Endothelial cell of umbilical vein (primary cell): ENCODE data around the gene LAMA5. TPM values are rescaled to one million over a fixed set of nuclear protein-coding genes. Genes with fewer than 3 reads are reported as not detected.

Source experiments
- BruUV-seq: library from RNA; stranded (reverse); fragments of 400-500 nt; replicated peaks from 2 replicates; lab custom pipeline; 2021; lab: Mats Ljungman, UMichigan
- CTCF ChIA-PET: fragments of 300-600, 350-600 bp; sonication (Branson Sonifier 250); formaldehyde crosslinking; loops from one replicate; lab custom pipeline; 2021; ENCODE audit warnings: antibody characterized with exemption, inconsistent platforms; lab: Charles Lee
- POLR2A ChIA-PET: fragments of 300-600, 350-600 bp; sonication (Branson Sonifier 250); formaldehyde crosslinking; loops from one replicate; lab custom pipeline; 2021; ENCODE audit warnings: antibody characterized with exemption, inconsistent platforms; lab: Charles Lee
- DNase-seq: peaks from one replicate; pipeline ENCODE4 v3.0.0-alpha.2; 2011; ENCODE audit warnings: low read depth, low spot score
- FAIRE-seq: peaks from 2 replicates; lab custom pipeline; 2011; peaks lifted over from hg19 to GRCh38; lab: Jason Lieb, UNC
- H2AFZ ChIP-seq: 2 replicates; pipeline ENCODE4 v1.6.0; 2012; ENCODE audit warnings: low read depth, low read length, control low read depth, inconsistent platforms
- H3K27ac ChIP-seq: 2 replicates; pipeline ENCODE4 v1.5.1; 2011; ENCODE audit warnings: low read depth, mild to moderate bottlenecking, control low read depth, low read length, moderate library complexity; ENCODE audit not compliant: insufficient read depth
- H3K27me3 ChIP-seq, 2 experiments: 2 replicates each; pipeline versions ENCODE4 v1.6.0 to v1.6.1; 2011; ENCODE audit warnings: low read length in 2 of 2, mixed read lengths in 1 of 2; ENCODE audit not compliant: control insufficient read depth in 2 of 2, insufficient read depth in 2 of 2
- H3K36me3 ChIP-seq, 2 experiments: 2 replicates in 1 of 2; 3 replicates in 1 of 2; pipeline ENCODE4 v1.5.1; 2011; ENCODE audit warnings: low read length in 2 of 2, mild to moderate bottlenecking in 1 of 2, moderate library complexity in 1 of 2; ENCODE audit not compliant: control insufficient read depth in 2 of 2, insufficient read depth in 2 of 2; ENCODE audit errors: extremely low read depth in 1 of 2
- H3K4me1 ChIP-seq: 3 replicates; pipeline ENCODE4 v1.5.1; 2011; ENCODE audit warnings: mild to moderate bottlenecking, low read length; ENCODE audit not compliant: control insufficient read depth, insufficient read depth; ENCODE audit errors: extremely low read depth
- H3K4me2 ChIP-seq: 2 replicates; pipeline ENCODE4 v1.6.1; 2011; ENCODE audit warnings: low read length, control low read depth, mixed read lengths; ENCODE audit not compliant: insufficient read depth
- H3K4me3 ChIP-seq, 3 experiments: fragments of 200-600 bp in 1 of 3; sonication (generic), shearing (Covaris generic) in 1 of 3; replicated peaks in 1 of 3; 2 replicates each; pipeline ENCODE4 v1.5.1; 2011 to 2016; ENCODE audit warnings: control low read depth in 3 of 3, low read length in 3 of 3, mild to moderate bottlenecking in 2 of 3, inconsistent platforms in 1 of 3, low read depth in 1 of 3, moderate library complexity in 1 of 3; ENCODE audit not compliant: insufficient read depth in 1 of 3
- H3K79me2 ChIP-seq: 2 replicates; pipeline ENCODE4 v1.6.0; 2012; ENCODE audit warnings: low read length, inconsistent platforms; ENCODE audit not compliant: control insufficient read depth, insufficient read depth
- H3K9ac ChIP-seq: replicated peaks from 2 replicates; pipeline ENCODE3; 2011; ENCODE audit warnings: low read length, control low read depth; ENCODE audit not compliant: insufficient read depth; ENCODE audit errors: extremely low read depth
- H3K9me1 ChIP-seq: replicated peaks from 3 replicates; pipeline ENCODE4 v1.6.0; 2011; ENCODE audit warnings: mild to moderate bottlenecking, low read length; ENCODE audit not compliant: control insufficient read depth, insufficient read depth; ENCODE audit errors: extremely low read depth
- H3K9me3 ChIP-seq: replicated peaks from 2 replicates; pipeline ENCODE4 v1.5.1; 2012; ENCODE audit warnings: low read length, inconsistent platforms; ENCODE audit not compliant: control insufficient read depth, insufficient read depth
- H4K20me1 ChIP-seq: replicated peaks from 2 replicates; pipeline ENCODE3; 2011; ENCODE audit warnings: mild to moderate bottlenecking, low read length; ENCODE audit not compliant: control insufficient read depth, insufficient read depth; ENCODE audit errors: extremely low read depth
- CTCF ChIP-seq, 2 donors: IDR thresholded peaks; 1 replicate in 1 of 2; 2 replicates in 1 of 2; pipeline ENCODE4 v1.5.1; 2011; ENCODE audit warnings: low read length in 2 of 2, mild to moderate bottlenecking in 2 of 2, moderate library complexity in 2 of 2, control low read depth in 1 of 2, inconsistent platforms in 1 of 2, low read depth in 1 of 2; ENCODE audit not compliant: insufficient read depth in 1 of 2; ENCODE audit errors: extremely low read depth in 1 of 2
- EZH2 ChIP-seq: IDR thresholded peaks from 2 replicates; pipeline ENCODE4 v1.6.1; 2012; ENCODE audit warnings: borderline replicate concordance, low read depth, mild to moderate bottlenecking, moderate library complexity, low read length, inconsistent platforms; ENCODE audit not compliant: severe bottlenecking
- FOS ChIP-seq: IDR thresholded peaks from 2 replicates; pipeline ENCODE4 v1.6.1; 2011; ENCODE audit warnings: mild to moderate bottlenecking, low read length, moderate library complexity, borderline replicate concordance; ENCODE audit not compliant: insufficient read depth
- GATA2 ChIP-seq: IDR thresholded peaks from 2 replicates; pipeline ENCODE4 v1.7.0; 2011; ENCODE audit warnings: low read depth, mild to moderate bottlenecking, moderate library complexity, mixed read lengths, low read length; ENCODE audit not compliant: insufficient read length, insufficient read depth
- JUN ChIP-seq: IDR thresholded peaks from 2 replicates; pipeline ENCODE4 v1.6.1; 2011; ENCODE audit warnings: borderline replicate concordance, low read depth; ENCODE audit not compliant: insufficient read length, insufficient read depth
- MAX ChIP-seq: IDR thresholded peaks from 2 replicates; pipeline ENCODE4 v1.6.1; 2011; ENCODE audit not compliant: insufficient read depth, insufficient read length
- MYC ChIP-seq: IDR thresholded peaks from one replicate; pipeline ENCODE4 v1.6.1; 2011; ENCODE audit warnings: mild to moderate bottlenecking, low read depth, low read length
- dilution Hi-C: fragments of 300-500 bp; cut with MboI; formaldehyde crosslinking; loops from one replicate; pipeline ENCODE4 v1.15.0; 2019; ENCODE audit warnings: low sequenced_read_pairs; ENCODE audit not compliant: extremely low pct_ligation_motif_present
- intact Hi-C: fragments of 100-400 bp; cut with micrococcal nuclease; formaldehyde crosslinking; loops from one replicate; pipeline ENCODE4 v1.10.0; 2022
- polyA plus RNA-seq, 4 experiments: library from polyadenylated mRNA; depleted of rRNA in 3 of 4; stranded (reverse) in 3 of 4; unstranded in 1 of 4; fragments of >200 nt; gene quantifications; 2 replicates each; pipeline versions ENCODE4 v1.2.1 to v1.2.3, GENCODE V29; 2011 to 2012; ENCODE audit warnings: missing spikeins in 1 of 4
- total RNA-seq: library from RNA; stranded (reverse); gene quantifications from 2 replicates; pipeline ENCODE4 v1.2.3, GENCODE V29; 2021

LAMA5 gene
- total and polyA plus RNA-seq, 2 donors (not counting 3 experiments of a cell fraction or from before 2014, with no cell fraction given) = 24.0 to 145 TPM

- Histone ChIP-seq H3K27me3 (no peaks in the 10 kb centered on the region), H3K9me1 (no peaks in the 10 kb centered on the region), H3K4me3 (no peak overlapping the region), H2AFZ (no peak overlapping the region), H4K20me1 (no peaks in the 10 kb centered on the region), H3K36me3 (no peaks in the 10 kb centered on the region), H3K9me3 (no peaks in the 10 kb centered on the region), H3K4me1 (peaks cover 11% of the 10 kb centered on the region), H3K4me2 (no peak overlapping the region), H3K79me2 (peaks cover 7% of the 10 kb centered on the region), H3K9ac (no peak overlapping the region), H3K27ac (no peak overlapping the region)
- DNase-seq = no peak
- ChIA-PET POLR2A (no interaction called here), CTCF (interaction anchor here (1.0 to 2.9 kb wide), 13 partner anchors 9 to 563 kb away, joined by 3 to 32 read pairs (median 4); partner anchors contain the start of genes RBBP8NL and SLCO4A1)
- dilution Hi-C loops (no loop called here), intact Hi-C loops (loop anchor here (5.0 kb wide), 1 partner anchor 208 kb away; no protein-coding TSS in a partner anchor)
- no TSS peak for BruUV-seq
- TF ChIP-seq JUN (no peak), FOS (no peak), MAX (no peak), EZH2 (no peak), MYC (no peak), CTCF (IDR thresholded peaks at IDR 0.05; ENCODE audit: extremely low read depth in 1 of 2, insufficient read depth in 1 of 2, low read depth in 1 of 2, low read length in 2 of 2) (no peak), GATA2 (no peak)
- no peak for FAIRE-seq
These were observed 42.2 kb upstream of the LAMA5 start for GRCh38 chr20:62409086-62409853.
